Endothelial cell of umbilical vein (primary cell): ENCODE results near the gene PLEKHM2. TPM values are rescaled to one million over a fixed set of nuclear protein-coding genes. Genes with fewer than 3 reads are reported as not detected.

ENCODE experiments used
- BruUV-seq: library from RNA; stranded (reverse); fragments of 400-500 nt; replicated peaks from 2 replicates; lab custom pipeline; 2021; lab: Mats Ljungman, UMichigan
- CTCF ChIA-PET: fragments of 300-600, 350-600 bp; sonication (Branson Sonifier 250); formaldehyde crosslinking; loops from one replicate; lab custom pipeline; 2021; ENCODE audit warnings: antibody characterized with exemption, inconsistent platforms; lab: Charles Lee
- POLR2A ChIA-PET: fragments of 300-600, 350-600 bp; sonication (Branson Sonifier 250); formaldehyde crosslinking; loops from one replicate; lab custom pipeline; 2021; ENCODE audit warnings: antibody characterized with exemption, inconsistent platforms; lab: Charles Lee
- DNase-seq: peaks from one replicate; pipeline ENCODE4 v3.0.0-alpha.2; 2011; ENCODE audit warnings: low read depth, low spot score
- FAIRE-seq: peaks from 2 replicates; lab custom pipeline; 2011; peaks lifted over from hg19 to GRCh38; lab: Jason Lieb, UNC
- H2AFZ ChIP-seq: 2 replicates; pipeline ENCODE4 v1.6.0; 2012; ENCODE audit warnings: low read depth, low read length, control low read depth, inconsistent platforms
- H3K27ac ChIP-seq: 2 replicates; pipeline ENCODE4 v1.5.1; 2011; ENCODE audit warnings: low read depth, mild to moderate bottlenecking, control low read depth, low read length, moderate library complexity; ENCODE audit not compliant: insufficient read depth
- H3K27me3 ChIP-seq, 2 experiments: 2 replicates each; pipeline versions ENCODE4 v1.6.0 to v1.6.1; 2011; ENCODE audit warnings: low read length in 2 of 2, mixed read lengths in 1 of 2; ENCODE audit not compliant: control insufficient read depth in 2 of 2, insufficient read depth in 2 of 2
- H3K36me3 ChIP-seq, 2 experiments: 2 replicates in 1 of 2; 3 replicates in 1 of 2; pipeline ENCODE4 v1.5.1; 2011; ENCODE audit warnings: low read length in 2 of 2, mild to moderate bottlenecking in 1 of 2, moderate library complexity in 1 of 2; ENCODE audit not compliant: control insufficient read depth in 2 of 2, insufficient read depth in 2 of 2; ENCODE audit errors: extremely low read depth in 1 of 2
- H3K4me1 ChIP-seq: 3 replicates; pipeline ENCODE4 v1.5.1; 2011; ENCODE audit warnings: mild to moderate bottlenecking, low read length; ENCODE audit not compliant: control insufficient read depth, insufficient read depth; ENCODE audit errors: extremely low read depth
- H3K4me2 ChIP-seq: 2 replicates; pipeline ENCODE4 v1.6.1; 2011; ENCODE audit warnings: low read length, control low read depth, mixed read lengths; ENCODE audit not compliant: insufficient read depth
- H3K4me3 ChIP-seq, 3 experiments: fragments of 200-600 bp in 1 of 3; sonication (generic), shearing (Covaris generic) in 1 of 3; replicated peaks in 1 of 3; 2 replicates each; pipeline ENCODE4 v1.5.1; 2011 to 2016; ENCODE audit warnings: control low read depth in 3 of 3, low read length in 3 of 3, mild to moderate bottlenecking in 2 of 3, inconsistent platforms in 1 of 3, low read depth in 1 of 3, moderate library complexity in 1 of 3; ENCODE audit not compliant: insufficient read depth in 1 of 3
- H3K79me2 ChIP-seq: 2 replicates; pipeline ENCODE4 v1.6.0; 2012; ENCODE audit warnings: low read length, inconsistent platforms; ENCODE audit not compliant: control insufficient read depth, insufficient read depth
- H3K9ac ChIP-seq: replicated peaks from 2 replicates; pipeline ENCODE3; 2011; ENCODE audit warnings: low read length, control low read depth; ENCODE audit not compliant: insufficient read depth; ENCODE audit errors: extremely low read depth
- H3K9me1 ChIP-seq: replicated peaks from 3 replicates; pipeline ENCODE4 v1.6.0; 2011; ENCODE audit warnings: mild to moderate bottlenecking, low read length; ENCODE audit not compliant: control insufficient read depth, insufficient read depth; ENCODE audit errors: extremely low read depth
- H3K9me3 ChIP-seq: replicated peaks from 2 replicates; pipeline ENCODE4 v1.5.1; 2012; ENCODE audit warnings: low read length, inconsistent platforms; ENCODE audit not compliant: control insufficient read depth, insufficient read depth
- H4K20me1 ChIP-seq: replicated peaks from 2 replicates; pipeline ENCODE3; 2011; ENCODE audit warnings: mild to moderate bottlenecking, low read length; ENCODE audit not compliant: control insufficient read depth, insufficient read depth; ENCODE audit errors: extremely low read depth
- EZH2 ChIP-seq: IDR thresholded peaks from 2 replicates; pipeline ENCODE4 v1.6.1; 2012; ENCODE audit warnings: borderline replicate concordance, low read depth, mild to moderate bottlenecking, moderate library complexity, low read length, inconsistent platforms; ENCODE audit not compliant: severe bottlenecking
- FOS ChIP-seq: IDR thresholded peaks from 2 replicates; pipeline ENCODE4 v1.6.1; 2011; ENCODE audit warnings: mild to moderate bottlenecking, low read length, moderate library complexity, borderline replicate concordance; ENCODE audit not compliant: insufficient read depth
- GATA2 ChIP-seq: IDR thresholded peaks from 2 replicates; pipeline ENCODE4 v1.7.0; 2011; ENCODE audit warnings: low read depth, mild to moderate bottlenecking, moderate library complexity, mixed read lengths, low read length; ENCODE audit not compliant: insufficient read length, insufficient read depth
- JUN ChIP-seq: IDR thresholded peaks from 2 replicates; pipeline ENCODE4 v1.6.1; 2011; ENCODE audit warnings: borderline replicate concordance, low read depth; ENCODE audit not compliant: insufficient read length, insufficient read depth
- MYC ChIP-seq: IDR thresholded peaks from one replicate; pipeline ENCODE4 v1.6.1; 2011; ENCODE audit warnings: mild to moderate bottlenecking, low read depth, low read length
- POLR2A ChIP-seq: IDR thresholded peaks from 2 replicates; pipeline ENCODE4 v1.6.1; 2012; ENCODE audit warnings: low read depth, mild to moderate bottlenecking, control low read depth, low read length
- POLR2AphosphoS5 ChIP-seq: IDR thresholded peaks from 2 replicates; pipeline ENCODE4 v1.6.1; 2012; ENCODE audit warnings: low read depth, mild to moderate bottlenecking, control low read depth, low read length, moderate library complexity; ENCODE audit not compliant: insufficient read depth
- dilution Hi-C: fragments of 300-500 bp; cut with MboI; formaldehyde crosslinking; loops from one replicate; pipeline ENCODE4 v1.15.0; 2019; ENCODE audit warnings: low sequenced_read_pairs; ENCODE audit not compliant: extremely low pct_ligation_motif_present
- intact Hi-C: fragments of 100-400 bp; cut with micrococcal nuclease; formaldehyde crosslinking; loops from one replicate; pipeline ENCODE4 v1.10.0; 2022
- polyA plus RNA-seq, 4 experiments: library from polyadenylated mRNA; depleted of rRNA in 3 of 4; stranded (reverse) in 3 of 4; unstranded in 1 of 4; fragments of >200 nt; gene quantifications; 2 replicates each; pipeline versions ENCODE4 v1.2.1 to v1.2.3, GENCODE V29; 2011 to 2012; ENCODE audit warnings: missing spikeins in 1 of 4
- total RNA-seq: library from RNA; stranded (reverse); gene quantifications from 2 replicates; pipeline ENCODE4 v1.2.3, GENCODE V29; 2021
- TF ChIP-seq, protein P1 (sequence below), 2 donors: IDR thresholded peaks; 1 replicate in 1 of 2; 2 replicates in 1 of 2; pipeline ENCODE4 v1.5.1; 2011; ENCODE audit warnings: low read length in 2 of 2, mild to moderate bottlenecking in 2 of 2, moderate library complexity in 2 of 2, control low read depth in 1 of 2, inconsistent platforms in 1 of 2, low read depth in 1 of 2; ENCODE audit not compliant: insufficient read depth in 1 of 2; ENCODE audit errors: extremely low read depth in 1 of 2
- TF ChIP-seq, protein P2 (sequence below): IDR thresholded peaks from 2 replicates; pipeline ENCODE4 v1.6.1; 2011; ENCODE audit not compliant: insufficient read depth, insufficient read length

Gene PLEKHM2
- total and polyA plus RNA-seq, 2 donors (not counting 3 experiments of a cell fraction or from before 2014, with no cell fraction given) = 60.6 to 67.5 TPM

DNA sequence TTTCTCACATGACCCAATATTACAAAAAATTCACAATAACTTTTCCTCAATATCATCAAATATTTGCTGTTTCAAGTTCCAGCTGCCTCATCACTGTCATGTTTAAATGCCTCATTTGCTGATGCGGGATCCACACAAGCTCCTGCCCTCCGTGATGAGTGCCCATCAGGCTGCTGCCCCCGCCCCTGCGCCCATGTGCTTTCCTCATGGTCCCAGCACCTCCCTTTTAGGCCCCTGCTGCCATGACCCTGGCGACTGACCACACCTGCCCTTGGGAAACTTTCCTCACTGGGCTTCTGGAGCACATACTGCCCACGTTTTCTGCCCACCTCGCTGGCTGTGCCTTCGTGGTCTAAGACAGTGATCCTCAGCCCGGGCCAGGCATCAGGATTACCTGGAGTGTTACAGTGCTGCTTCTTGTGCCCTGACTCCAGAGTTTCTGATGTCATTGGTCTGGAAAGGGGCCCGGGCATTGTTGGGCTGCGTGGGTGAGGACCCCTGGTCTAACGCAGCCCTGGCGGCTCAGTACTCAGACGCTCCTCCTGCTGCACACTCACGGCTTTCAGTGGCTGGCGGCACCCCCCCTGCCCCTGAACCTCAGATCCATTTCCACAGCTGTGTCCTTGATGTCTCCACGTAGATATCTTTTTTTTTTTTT lies 20.5 kb downstream of the PLEKHM2 start:
- no peak for FAIRE-seq
- H2AFZ ChIP-seq = no peak overlapping the region
- H3K9me1 ChIP-seq = no peaks in the 10 kb centered on the region
- no peak overlapping the region for H3K27ac ChIP-seq
- peaks cover 0 to 4% of the 10 kb centered on the region in 2 experiments for H3K36me3 ChIP-seq
- H3K4me3 ChIP-seq = no peak overlapping the region
- POLR2A ChIA-PET = no interaction called here
- CTCF ChIA-PET = interaction anchor here (0.9 kb wide), 1 partner anchor 10 kb away, joined by 3 read pairs; no protein-coding TSS in a partner anchor
- peaks cover 2% of the 10 kb centered on the region for H4K20me1 ChIP-seq
- H3K27me3 ChIP-seq = no peaks in the 10 kb centered on the region
- no peaks in the 10 kb centered on the region for H3K4me1 ChIP-seq
- H3K4me2 ChIP-seq = no peak overlapping the region
- dilution Hi-C loops = no loop called here
- intact Hi-C loops = no loop called here
- H3K9ac ChIP-seq = no peak overlapping the region
- no peak for DNase-seq
- TF ChIP-seq, protein P1, sequence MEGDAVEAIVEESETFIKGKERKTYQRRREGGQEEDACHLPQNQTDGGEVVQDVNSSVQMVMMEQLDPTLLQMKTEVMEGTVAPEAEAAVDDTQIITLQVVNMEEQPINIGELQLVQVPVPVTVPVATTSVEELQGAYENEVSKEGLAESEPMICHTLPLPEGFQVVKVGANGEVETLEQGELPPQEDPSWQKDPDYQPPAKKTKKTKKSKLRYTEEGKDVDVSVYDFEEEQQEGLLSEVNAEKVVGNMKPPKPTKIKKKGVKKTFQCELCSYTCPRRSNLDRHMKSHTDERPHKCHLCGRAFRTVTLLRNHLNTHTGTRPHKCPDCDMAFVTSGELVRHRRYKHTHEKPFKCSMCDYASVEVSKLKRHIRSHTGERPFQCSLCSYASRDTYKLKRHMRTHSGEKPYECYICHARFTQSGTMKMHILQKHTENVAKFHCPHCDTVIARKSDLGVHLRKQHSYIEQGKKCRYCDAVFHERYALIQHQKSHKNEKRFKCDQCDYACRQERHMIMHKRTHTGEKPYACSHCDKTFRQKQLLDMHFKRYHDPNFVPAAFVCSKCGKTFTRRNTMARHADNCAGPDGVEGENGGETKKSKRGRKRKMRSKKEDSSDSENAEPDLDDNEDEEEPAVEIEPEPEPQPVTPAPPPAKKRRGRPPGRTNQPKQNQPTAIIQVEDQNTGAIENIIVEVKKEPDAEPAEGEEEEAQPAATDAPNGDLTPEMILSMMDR (IDR thresholded peaks at IDR 0.05; ENCODE audit: extremely low read depth in 1 of 2, insufficient read depth in 1 of 2, low read depth in 1 of 2, low read length in 2 of 2) = no peak
- TF ChIP-seq JUN (no peak), FOS (no peak), GATA2 (no peak), MYC (no peak), POLR2AphosphoS5 (no peak), EZH2 (no peak), POLR2A (no peak)
- TF ChIP-seq, protein P2, sequence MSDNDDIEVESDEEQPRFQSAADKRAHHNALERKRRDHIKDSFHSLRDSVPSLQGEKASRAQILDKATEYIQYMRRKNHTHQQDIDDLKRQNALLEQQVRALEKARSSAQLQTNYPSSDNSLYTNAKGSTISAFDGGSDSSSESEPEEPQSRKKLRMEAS = no peak
- H3K9me3 ChIP-seq = no peaks in the 10 kb centered on the region
- peaks cover 42% of the 10 kb centered on the region for H3K79me2 ChIP-seq
- BruUV-seq = no TSS peak
